ENCODE data around the gene DAP3. TPM values are rescaled to one million over a fixed set of nuclear protein-coding genes. Genes with fewer than 3 reads are reported as not detected.
"Not testable (repeated sequence)": the region's sequence is repeated elsewhere in the genome, so short reads cannot be mapped to it uniquely, and the experiment has no call there.

The DAP3 gene
- total RNA-seq (2014; rRNA removed; shearing (Covaris generic)), result 117 and 160 TPM in 2 replicates

DNA sequence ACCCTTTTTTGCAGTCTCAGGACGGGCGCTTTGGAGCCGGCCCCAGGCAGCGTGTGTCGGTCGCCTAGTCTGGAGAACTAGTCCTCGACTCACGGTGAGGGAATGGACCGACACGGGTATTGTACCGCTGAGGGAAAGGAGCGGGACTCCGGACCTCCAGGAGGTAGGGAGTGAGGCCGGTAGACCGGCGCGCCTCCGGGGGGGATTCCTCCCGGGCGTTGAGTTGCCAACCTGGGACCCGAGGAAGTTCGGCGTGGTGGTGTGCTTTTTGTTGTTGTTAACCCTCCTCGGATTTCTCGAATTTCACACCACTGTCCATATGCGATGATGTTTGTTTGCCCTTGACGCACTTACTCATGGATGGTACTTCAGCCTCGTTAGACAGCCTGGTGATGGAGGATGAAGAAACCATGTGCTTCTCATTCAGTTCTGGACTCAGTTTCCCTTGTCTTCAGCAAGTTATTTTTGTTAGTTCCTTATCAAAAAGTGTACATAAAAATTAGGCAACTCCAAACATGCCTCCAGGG lies at the start of gene DAP3:
Gene DAP3, plus strand, starts transcription at position 11 of the 527 bp plus-strand sequence. CDS start 20,689 bp downstream, outside the sequence.
- not testable (repeated sequence) for DNase-seq (ENCODE audit: low spot score)

DNA sequence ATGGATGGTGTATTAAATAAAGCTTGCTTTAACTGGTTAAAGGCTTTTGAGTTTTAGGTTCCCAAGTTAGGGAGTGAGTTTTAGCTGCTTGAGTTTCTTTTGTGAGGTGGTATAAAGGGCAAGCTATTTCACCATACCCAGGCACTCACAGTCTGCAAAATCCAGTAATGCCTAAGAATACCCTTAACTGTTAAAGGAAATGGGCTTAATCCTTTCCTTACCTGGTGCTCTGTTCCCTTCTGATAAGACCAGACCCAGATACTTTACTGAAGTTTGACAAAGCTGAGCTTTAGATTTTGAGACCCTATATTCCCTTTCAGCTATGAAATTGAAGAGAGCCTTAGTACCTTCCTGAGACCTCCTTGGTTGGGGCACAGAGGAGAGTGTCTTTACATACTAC lies 48.5 kb upstream of the DAP3 start:
- no peak for DNase-seq (ENCODE audit: low spot score)

DNA sequence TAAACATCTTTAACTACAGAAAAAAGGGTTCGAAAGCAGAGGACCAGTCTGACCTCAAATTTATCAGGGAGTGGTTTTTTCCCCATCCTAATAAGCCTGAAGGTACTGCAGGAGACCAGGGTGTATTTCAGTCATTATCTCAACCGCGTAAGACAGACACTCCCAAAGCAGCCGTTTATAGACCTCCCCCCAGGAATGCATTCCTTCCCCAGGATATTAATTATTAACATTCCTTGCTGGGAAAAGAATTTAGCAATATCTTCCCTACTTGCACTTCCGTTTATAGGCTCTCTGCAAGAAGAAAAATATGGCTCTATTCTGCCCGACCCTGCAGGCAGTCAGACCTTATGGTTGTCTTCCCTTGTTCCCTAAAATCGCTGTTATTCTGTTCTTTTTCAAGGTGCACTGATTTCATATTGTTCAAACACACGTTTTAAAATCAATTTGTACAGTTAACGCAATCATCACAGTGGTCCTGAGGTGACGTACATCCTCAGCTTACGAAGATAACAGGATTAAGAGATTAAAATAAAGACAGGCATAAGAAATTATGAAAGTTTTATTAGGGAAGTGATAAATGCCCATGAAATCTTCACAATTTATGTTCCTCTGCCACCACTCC lies 46.2 kb upstream of the DAP3 start:
- not testable (repeated sequence) for DNase-seq (ENCODE audit: low spot score)

DNA sequence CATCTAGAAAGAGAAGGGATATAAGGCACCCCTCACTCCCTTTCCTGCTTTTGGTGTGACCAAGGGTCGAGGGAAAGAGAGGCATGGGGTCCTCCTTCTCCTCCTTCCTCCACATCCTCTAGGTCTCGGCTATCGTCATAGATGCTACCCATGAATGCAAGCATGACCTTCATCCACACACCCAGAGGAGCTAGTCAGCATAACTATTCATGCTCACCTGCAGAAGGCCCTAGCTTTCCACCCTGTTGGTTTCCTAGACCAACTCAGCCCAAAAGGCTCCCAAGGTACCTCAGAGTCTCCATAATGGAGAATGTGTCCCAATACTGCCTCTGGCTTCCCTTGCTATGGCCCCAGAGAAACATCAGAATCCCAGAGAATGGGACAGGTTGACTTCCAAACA lies 45.7 kb upstream of the DAP3 start:
- DNase-seq (ENCODE audit: low spot score), result no peak

DNA sequence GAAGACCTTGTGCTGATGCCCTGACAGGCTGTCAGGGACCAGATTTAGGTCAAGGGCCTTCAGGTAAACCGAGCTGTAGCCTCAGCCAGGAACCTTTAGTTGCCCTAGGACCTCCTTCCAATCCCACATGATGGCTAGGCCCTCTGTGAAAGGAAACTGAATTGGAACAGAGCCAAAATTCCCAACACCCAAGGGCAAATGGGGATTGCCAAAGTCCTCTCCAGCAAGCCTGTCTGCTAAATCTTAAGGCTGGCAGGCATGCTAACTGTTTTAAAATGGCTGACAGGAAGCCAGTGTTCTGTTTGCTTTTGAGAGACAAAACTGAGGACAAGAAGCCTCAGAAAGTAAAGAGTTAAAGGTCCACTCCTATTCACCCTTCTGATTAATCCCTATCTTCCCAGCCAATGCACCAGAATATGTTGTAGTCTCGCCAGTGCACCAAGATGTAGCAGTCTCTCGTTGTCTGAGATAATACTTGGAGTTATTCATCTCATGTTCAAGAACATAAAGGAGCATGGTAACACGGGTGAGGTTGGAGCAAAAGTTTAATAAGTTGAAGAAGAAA lies 43.8 kb upstream of the DAP3 start:
- no peak for DNase-seq (ENCODE audit: low spot score)

DNA sequence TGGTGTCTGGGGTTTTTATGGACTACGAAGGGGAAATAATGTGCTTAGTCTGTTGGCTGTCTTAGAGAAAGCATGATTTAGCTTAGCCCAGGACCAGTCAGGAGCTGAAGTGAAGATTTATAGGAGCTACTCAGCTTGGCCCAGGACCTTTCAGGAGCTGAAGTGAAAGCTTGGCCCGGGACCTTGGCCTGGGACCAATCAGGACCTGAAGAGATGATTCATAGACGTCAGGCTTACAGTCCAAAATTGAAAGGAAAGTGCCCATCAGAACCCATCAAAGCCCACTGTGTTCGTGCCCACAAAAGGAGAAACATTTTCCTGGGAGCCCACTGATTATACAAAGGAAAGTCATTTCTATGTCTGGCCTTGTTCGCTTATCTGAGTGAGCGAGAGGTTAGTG lies 43.2 kb upstream of the DAP3 start:
- DNase-seq (ENCODE audit: low spot score), result no peak

DNA sequence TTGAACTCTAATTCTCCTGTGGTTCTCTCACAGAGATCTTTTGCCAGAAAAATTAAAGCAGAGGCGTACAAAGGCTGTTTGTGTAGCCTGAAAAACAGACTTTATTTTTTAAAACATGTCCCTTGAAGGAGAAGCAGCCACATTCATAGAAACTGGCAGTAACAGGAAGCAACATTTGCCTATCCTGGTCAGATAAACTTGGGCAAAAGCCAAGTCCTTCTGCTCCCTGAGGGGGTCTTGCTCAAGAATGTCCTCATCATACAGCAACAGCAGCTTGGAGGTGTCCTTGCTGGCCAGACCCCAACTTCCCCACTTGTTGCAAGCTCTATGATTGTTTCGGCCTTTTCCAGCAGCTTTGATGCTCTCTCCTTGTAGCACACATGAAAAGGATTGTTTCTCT lies 42.6 kb upstream of the DAP3 start:
- DNase-seq (ENCODE audit: low spot score), result no peak

DNA sequence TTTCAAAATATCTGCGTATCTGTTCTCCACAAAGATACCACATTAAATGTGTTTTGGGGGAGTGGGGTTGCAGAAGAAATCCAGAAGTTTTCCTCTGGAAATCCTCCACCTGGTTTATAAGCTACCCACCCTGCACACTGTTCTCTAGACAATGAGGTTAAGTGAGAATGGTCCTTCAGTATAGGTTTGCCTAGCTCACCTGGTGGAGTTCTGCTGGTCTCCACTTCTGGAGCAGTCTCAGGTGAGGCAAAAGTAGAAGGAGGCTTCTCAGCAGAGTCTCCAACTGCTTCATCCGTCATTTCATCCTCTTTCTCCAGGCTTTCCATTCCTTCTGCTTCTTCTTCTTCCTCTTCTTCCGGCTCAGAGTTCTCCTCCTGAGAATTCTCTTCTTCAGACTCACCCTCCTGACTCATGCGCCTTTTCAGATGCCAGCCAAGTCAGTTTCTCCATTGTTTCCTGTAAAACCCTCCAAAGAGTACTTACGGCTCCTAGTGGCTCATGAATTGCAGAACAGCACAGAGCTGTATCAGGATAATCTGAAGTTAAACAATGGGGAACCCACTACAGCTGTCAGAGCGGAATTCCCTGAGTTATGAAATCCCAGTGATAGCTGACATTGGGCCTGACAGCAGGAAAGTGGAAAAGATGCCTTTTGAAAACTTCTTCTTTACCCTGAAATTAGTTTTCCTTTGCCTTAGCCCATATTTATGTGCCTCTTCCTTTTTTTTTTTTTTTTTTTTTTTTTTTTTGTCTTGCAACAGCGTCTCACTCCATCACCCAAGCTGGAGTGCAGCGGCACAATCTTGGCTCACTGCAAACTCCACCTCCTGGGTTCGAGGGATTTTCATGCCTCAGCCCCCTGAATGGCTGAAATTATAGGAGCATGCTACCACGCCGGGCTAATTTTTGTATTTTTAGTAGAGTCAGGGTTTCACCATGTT lies 40.4 kb upstream of the DAP3 start:
- DNase-seq (ENCODE audit: low spot score), result peak; percentile 97

DNA sequence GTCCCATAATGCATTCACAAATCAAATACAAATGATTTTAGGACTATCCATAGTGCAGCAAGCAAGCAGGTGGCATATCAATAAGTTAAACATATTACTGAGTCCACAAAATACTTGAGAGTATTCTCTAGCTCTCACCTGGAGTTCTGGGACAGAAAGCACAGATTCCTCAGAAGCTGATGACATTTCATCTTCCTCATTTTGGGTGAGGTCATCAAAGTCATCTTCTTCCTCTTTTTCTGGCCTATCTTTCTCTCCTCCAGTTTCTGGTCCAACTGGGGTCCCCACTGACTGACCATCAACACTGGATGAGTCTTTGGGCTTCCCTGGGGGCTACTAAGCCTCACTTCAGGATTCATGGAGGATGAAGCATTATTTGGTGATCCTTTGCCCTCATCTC lies 39.2 kb upstream of the DAP3 start:
- no peak for DNase-seq (ENCODE audit: low spot score)

DNA sequence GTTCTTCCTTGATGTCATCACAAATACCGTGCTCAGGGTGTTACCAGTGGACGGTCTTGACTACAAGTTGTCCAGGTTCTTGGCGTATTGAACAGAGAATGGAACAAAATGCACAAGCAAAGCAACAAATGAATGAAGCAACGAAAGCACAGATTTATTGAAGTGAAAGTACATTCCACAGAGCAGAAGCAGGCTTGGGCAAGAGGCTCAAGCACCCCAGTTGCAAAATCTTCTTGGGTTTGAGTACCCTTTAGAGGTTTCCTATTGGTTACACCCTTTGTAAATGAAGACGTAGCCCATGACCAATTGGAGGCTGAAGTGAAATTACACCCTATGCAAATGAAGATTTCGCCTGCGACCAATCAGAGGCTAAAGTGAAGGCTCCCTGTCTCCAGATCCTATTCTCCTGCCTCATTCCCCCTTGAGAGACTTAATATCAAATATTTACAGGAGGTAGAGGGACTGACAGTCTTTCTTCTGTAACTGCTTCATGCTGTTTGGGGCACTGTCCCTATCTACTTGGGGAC lies 38.6 kb upstream of the DAP3 start:
- no peak for DNase-seq (ENCODE audit: low spot score)

DNA sequence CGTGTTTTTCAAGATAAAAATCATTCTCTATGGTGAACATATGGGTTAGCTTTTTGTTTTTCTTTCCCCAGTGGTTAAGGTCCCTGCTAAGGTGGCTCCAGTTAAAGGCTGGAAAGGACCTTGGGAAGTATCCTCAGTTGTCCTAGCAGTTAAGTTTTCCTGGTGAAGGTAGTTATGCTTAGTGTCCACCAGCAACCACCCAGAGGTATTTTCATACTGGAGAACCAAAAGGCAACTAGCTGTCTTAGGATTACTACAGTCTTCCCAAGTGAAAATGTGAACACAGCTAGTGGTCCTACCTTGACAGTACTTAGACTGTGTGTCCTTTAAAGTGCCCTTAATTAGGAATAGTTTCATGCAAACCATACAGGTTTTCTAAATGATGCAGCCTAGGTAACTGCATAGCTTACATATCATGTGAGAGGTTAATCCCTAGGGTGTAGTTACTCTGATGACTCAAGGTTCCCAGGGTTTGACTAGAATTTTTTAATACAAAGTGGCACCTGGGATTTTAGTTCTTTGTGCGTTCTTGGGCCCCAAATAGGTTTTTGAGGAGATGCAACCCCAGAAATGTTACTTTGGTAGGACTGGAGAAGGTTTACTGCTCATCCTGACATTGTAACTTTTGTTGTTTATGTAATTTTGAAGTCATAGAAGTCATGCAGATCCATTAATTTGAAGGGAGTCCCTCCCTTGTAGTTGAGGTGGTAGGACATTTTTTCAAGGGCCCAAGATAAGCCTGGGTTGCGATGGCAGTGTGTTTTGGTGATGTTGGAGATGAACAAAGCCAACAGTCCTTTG lies 36.8 kb upstream of the DAP3 start:
- DNase-seq (ENCODE audit: low spot score), result peak; percentile 53

DNA sequence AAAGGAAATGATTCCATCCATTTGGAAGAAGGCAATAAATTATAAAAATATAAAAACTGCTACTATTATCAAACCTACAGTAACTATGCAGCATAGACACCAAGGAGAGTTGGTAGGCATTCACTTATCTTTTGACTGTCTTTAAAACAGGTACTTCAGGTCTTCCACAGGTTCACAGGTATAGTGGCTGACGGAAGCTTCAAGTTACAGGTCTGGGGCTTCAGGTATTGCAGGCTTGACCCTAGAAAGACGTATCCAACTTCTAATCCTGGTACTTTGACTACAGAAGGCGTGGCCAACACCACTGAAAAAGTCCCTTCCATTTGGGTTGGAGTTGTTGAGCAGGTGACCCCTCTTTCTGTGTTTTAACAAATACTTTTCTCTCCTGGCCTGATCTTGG lies 35.9 kb upstream of the DAP3 start:
- DNase-seq (ENCODE audit: low spot score), result no peak

DNA sequence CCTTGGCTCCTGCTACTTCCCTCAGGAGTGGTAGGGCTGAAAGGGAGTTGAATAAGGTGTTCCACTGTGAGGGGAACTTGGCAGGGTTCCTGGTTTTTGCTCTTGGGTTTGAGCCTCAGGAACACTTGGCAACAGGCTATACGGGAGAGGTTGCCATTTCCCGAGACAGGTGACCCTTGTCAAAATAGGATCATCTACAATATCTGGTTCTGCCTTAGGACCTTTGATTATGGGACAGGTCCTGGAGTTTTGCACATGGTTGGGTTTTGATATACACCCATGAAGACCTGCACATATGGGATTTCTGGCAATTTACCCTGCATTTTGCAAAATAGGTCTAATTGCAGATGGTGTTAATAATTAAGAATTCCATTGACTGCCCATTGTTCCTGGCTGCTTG lies 31.4 kb upstream of the DAP3 start:
- DNase-seq (ENCODE audit: low spot score), result no peak

DNA sequence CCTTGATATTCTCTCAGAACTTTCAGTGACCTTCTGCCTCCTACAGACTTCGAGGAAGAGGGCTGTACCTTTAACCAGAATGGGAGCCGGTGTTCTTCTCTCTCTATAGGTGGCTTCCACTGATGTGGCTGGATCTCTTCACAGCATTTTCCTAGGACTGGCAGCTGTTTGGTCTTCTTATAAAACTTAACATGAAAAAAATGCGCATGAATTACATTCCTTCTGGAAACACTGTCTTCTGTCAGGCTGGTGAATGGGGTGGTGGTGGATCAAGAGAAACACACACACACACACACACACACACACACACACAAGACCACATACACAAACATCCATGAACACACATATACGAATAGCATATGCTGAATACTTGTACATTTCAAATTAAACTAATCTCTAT lies 27.7 kb upstream of the DAP3 start:
- not testable (repeated sequence) for DNase-seq (ENCODE audit: low spot score)

DNA sequence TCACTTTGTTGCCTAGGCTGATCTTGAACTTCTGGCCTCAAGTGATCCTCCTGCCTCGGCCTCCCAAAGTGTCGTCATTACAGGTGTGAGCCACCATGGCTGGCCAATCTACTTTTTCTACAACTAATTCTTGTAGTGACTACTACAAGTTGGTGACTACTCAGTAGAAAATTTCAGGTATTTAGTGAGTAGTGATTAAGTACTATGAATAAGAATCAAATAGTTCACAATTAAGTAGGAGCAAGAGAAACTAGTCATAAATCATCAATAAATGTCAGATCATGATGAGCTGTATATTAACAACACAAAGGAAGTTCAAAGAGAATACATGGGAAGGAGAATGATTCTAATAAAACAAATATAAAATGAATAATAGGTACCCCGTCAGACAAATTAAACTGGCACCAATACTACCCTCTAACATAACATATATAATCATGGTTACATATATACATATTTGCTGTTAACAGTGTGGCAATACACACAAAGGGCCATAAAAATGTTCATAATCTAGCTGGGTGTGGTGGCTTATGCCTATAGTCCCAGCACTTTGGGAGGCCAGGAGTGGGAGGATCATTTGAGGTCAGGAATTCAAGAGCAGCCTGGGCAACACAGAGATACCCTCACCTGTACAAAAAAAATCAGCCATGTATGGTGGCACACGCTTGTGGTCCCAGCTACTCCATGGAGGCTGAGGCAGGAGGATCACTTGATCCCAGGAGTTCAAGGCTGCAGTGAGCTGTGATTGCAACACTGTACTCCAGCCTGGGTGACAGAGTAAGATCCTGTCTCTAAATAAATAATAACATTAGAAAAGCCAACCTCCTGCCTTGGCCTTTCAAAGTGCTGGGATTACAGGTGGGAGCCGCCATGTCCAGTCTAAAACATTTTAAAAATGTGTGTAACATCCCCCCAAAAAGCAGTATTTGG lies 19.4 kb upstream of the DAP3 start:
- DNase-seq (ENCODE audit: low spot score), result no peak

DNA sequence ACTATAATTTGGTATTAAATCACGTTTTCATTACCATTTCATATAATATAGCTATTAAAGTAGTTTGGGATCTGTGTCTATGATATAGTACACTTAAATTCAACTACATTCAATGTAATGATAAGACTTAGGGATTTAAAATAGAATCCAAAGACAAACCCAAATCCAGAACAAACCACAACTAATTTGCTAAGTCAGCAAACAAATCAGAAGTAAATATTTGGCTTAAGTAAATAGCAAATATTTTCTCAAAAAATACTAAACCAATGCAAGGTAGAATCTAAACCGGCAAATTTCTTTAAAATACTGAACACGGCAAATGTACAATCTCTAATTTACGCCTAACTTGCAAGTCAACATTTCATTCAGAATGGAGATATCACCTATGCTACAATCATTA lies 17.1 kb upstream of the DAP3 start:
- DNase-seq (ENCODE audit: low spot score), result no peak

DNA sequence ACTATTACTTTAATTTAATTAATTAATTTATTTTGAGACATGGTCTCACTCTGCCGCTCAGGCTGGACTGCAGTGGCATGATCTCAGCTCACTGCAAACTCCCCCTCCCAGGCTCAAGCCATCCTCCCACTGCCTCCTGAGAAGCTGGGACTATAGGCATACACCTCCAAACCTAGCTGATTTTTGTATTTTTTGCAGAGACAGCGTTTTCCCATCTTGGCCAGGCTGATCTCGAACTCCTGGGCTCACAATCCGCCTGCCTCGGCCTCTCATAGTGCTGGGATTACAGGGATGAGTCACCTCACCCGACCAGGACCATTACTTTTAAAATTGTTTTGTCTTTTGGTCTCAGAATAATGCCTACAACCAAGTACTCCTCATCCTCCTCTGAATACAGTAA lies 15.9 kb upstream of the DAP3 start:
- DNase-seq (ENCODE audit: low spot score), result no peak

DNA sequence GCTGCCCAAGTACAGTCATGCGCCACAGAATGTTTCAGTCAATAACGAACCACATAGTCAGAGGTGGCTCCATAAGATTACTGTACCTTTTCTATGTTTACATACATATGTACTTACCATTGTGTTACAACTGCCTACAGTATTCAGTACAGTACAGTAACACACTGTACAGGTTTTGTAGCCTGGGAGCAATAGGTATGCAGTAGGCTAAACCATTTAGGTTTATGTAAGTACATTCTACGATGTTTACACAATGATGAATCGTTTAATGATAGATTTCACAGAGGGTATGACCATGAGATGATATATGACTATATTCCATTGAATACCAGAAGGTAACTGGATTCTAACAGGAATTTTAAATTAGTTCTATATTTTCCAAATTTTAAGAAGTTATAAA lies 10.9 kb upstream of the DAP3 start:
- no peak for DNase-seq (ENCODE audit: low spot score)

DNA sequence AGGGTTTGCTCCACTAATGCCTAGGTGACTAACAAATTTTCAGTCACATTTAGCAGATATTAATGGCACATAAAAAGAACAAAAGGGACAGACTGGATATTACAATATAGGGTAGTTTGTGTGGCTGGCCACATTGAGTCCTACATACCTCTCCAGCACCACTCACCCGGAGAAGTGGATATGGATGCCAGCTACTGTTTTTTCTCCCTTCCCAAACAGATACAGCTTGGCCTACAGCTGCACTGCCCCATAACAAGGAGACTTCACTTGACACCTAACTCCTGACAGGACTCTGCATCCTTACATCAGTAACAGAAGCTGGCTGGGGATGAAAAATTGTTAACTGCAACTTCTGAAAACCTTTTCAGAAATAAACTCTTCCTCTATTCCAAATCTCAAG lies 9.9 kb upstream of the DAP3 start:
- not testable (repeated sequence) for DNase-seq (ENCODE audit: low spot score)

DNA sequence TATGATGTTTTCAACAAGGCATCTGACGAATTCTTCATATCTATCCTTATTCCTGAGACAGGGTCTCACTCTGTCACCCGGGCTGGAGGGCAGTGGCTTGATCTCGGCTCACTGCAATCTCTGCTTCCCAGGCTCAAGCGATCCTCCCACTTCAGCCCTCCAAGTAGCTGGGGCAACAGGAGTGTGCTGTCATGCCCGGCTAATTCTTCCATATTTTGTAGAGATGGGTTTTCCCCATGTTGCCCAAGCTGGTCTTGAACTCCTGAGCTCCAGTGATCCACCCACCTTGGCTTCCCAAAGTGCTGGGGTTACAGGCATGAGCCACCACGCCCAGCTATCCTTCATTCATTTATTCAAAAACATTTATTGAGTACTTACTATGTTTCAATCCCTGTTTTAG lies 8.4 kb upstream of the DAP3 start:
- no peak for DNase-seq (ENCODE audit: low spot score)

All from A172 (cell line).